ENCODE results near the gene FOXP1. TPM values are rescaled to one million over a fixed set of nuclear protein-coding genes. Genes with fewer than 3 reads are reported as not detected.

Gene FOXP1
- total RNA-seq, 1 experiment from 2014 or later = 58.4 TPM

DNA sequence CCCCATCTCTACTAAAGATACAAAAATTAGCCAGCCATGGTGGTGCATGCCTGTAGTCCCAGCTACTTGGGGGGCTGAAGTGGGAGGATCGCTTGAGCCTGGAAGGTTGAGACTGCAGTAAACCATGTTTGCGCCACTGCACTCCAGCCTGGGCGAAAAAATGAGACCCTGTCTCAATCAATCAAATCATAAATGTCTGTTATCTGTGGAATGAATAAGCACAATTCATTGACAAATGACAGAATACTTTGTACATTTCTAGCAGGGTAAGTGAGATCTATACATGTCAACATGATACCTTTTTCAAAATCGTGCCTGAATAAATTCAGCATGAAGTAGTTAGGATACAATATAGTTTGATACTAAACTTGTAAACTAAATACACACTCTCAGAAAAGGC, 181.2 kb downstream of the FOXP1 start:
- H3K27ac ChIP-seq (ENCODE audit: low read depth, low read length, poor library complexity, severe bottlenecking) = no peak overlapping the region
- H3K27me3 ChIP-seq (replicated peaks; ENCODE audit: insufficient read depth, low read depth, low read length, poor library complexity) = no peaks in the 10 kb centered on the region
- DNase-seq (ENCODE audit: low spot score) = no peak
- H3K36me3 ChIP-seq (ENCODE audit: insufficient read depth, low read length, poor library complexity, severe bottlenecking) = no peaks in the 10 kb centered on the region
- H3K4me3 ChIP-seq (ENCODE audit: low read depth, low read length, poor library complexity, severe bottlenecking) = no peak overlapping the region
- H3K4me1 ChIP-seq (ENCODE audit: insufficient read depth, low read length, poor library complexity, severe bottlenecking) = peaks cover 15% of the 10 kb centered on the region
- ChIA-PET CTCF (no interaction called here), POLR2A (ENCODE audit: low non-redundant PET) (no interaction called here)
- H3K9me3 ChIP-seq (ENCODE audit: low read depth, low read length, poor library complexity, severe bottlenecking) = no peaks in the 10 kb centered on the region
- TF ChIP-seq, protein P1, sequence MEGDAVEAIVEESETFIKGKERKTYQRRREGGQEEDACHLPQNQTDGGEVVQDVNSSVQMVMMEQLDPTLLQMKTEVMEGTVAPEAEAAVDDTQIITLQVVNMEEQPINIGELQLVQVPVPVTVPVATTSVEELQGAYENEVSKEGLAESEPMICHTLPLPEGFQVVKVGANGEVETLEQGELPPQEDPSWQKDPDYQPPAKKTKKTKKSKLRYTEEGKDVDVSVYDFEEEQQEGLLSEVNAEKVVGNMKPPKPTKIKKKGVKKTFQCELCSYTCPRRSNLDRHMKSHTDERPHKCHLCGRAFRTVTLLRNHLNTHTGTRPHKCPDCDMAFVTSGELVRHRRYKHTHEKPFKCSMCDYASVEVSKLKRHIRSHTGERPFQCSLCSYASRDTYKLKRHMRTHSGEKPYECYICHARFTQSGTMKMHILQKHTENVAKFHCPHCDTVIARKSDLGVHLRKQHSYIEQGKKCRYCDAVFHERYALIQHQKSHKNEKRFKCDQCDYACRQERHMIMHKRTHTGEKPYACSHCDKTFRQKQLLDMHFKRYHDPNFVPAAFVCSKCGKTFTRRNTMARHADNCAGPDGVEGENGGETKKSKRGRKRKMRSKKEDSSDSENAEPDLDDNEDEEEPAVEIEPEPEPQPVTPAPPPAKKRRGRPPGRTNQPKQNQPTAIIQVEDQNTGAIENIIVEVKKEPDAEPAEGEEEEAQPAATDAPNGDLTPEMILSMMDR (conservative IDR thresholded peaks at IDR 0.05; ENCODE audit: low read depth, low read length) = no peak
- TF ChIP-seq EZH2 (IDR thresholded peaks at IDR 0.05; ENCODE audit: borderline replicate concordance, low read depth, low read length, poor library complexity, severe bottlenecking) = no peak
- intact Hi-C loops (cut with micrococcal nuclease; ENCODE audit: unreplicated experiment) = no loop called here
- BruUV-seq (replicated peaks) = no TSS peak

DNA sequence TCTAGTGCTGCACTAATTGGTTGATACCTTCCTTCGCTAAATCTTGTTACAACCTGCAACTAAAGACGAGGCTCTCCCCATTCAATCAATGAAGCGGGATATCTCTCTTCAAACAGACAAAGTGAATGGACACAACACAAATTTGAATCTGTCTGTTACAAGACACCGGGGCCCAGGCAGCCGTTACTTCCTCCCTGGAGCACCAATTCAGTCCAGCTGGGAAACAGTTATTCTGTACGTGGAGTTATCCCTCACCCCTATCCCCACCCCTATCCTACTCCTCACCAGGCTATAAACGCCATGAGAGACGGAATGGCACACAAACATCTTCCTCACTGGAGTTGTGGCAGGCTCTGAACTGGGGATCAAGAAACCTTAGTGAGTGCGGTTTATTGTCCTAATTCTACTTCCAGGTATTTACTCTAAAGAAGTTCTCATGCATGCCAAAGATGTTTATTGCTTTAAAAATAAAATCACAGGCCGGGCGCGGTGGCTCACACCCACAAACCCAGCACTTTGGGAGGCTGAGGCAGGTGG, 181.8 kb downstream of the FOXP1 start:
- TF ChIP-seq, protein P1 (conservative IDR thresholded peaks at IDR 0.05; ENCODE audit: low read depth, low read length) = no peak
- TF ChIP-seq EZH2 (IDR thresholded peaks at IDR 0.05; ENCODE audit: borderline replicate concordance, low read depth, low read length, poor library complexity, severe bottlenecking) = no peak
- POLR2A ChIA-PET (ENCODE audit: low non-redundant PET) = no interaction called here
- H3K9me3 ChIP-seq (ENCODE audit: low read depth, low read length, poor library complexity, severe bottlenecking) = no peaks in the 10 kb centered on the region
- H3K27me3 ChIP-seq (replicated peaks; ENCODE audit: insufficient read depth, low read depth, low read length, poor library complexity) = no peaks in the 10 kb centered on the region
- H3K36me3 ChIP-seq (ENCODE audit: insufficient read depth, low read length, poor library complexity, severe bottlenecking) = no peaks in the 10 kb centered on the region
- CTCF ChIA-PET = no interaction called here
- BruUV-seq (replicated peaks) = no TSS peak
- no peak overlapping the region for H3K4me3 ChIP-seq (ENCODE audit: low read depth, low read length, poor library complexity, severe bottlenecking)
- no peak for DNase-seq (ENCODE audit: low spot score)
- peaks cover 15% of the 10 kb centered on the region for H3K4me1 ChIP-seq (ENCODE audit: insufficient read depth, low read length, poor library complexity, severe bottlenecking)
- intact Hi-C loops (cut with micrococcal nuclease; ENCODE audit: unreplicated experiment) = no loop called here
- H3K27ac ChIP-seq (ENCODE audit: low read depth, low read length, poor library complexity, severe bottlenecking) = no peak overlapping the region

DNA sequence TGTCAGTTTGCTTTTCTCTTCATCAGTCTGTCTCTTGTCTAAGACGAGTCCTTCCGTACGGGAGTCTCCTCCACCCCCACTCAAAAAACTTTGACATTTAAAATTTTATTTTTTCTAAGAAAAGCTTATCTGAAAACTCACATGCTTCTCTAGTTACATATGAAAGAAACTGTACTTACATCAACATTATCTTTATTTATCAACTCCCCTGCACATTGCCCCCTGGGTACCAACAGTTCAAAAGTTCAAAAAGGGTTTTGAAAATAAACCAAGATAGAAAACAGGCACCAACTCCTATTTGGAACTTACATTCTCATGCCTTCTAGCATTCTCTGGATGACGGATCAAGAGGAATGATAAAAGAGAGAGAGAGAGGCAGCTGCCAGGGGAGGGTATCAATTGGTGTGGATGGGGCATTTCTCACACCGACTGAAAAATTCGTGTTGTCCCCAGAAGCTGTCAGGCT, 182.5 kb downstream of the FOXP1 start:
- H3K4me3 ChIP-seq (ENCODE audit: low read depth, low read length, poor library complexity, severe bottlenecking) = no peak overlapping the region
- no peak overlapping the region for H3K27ac ChIP-seq (ENCODE audit: low read depth, low read length, poor library complexity, severe bottlenecking)
- ChIA-PET CTCF (no interaction called here), POLR2A (ENCODE audit: low non-redundant PET) (interaction anchor here (0.7 kb wide), 1 partner anchor 1113 kb away, joined by 4 read pairs; no protein-coding TSS in a partner anchor)
- DNase-seq (ENCODE audit: low spot score) = no peak
- no peaks in the 10 kb centered on the region for H3K9me3 ChIP-seq (ENCODE audit: low read depth, low read length, poor library complexity, severe bottlenecking)
- intact Hi-C loops (cut with micrococcal nuclease; ENCODE audit: unreplicated experiment) = no loop called here
- no peaks in the 10 kb centered on the region for H3K36me3 ChIP-seq (ENCODE audit: insufficient read depth, low read length, poor library complexity, severe bottlenecking)
- no peaks in the 10 kb centered on the region for H3K27me3 ChIP-seq (replicated peaks; ENCODE audit: insufficient read depth, low read depth, low read length, poor library complexity)
- TF ChIP-seq, protein P1 (conservative IDR thresholded peaks at IDR 0.05; ENCODE audit: low read depth, low read length) = no peak
- no peak for TF ChIP-seq EZH2 (IDR thresholded peaks at IDR 0.05; ENCODE audit: borderline replicate concordance, low read depth, low read length, poor library complexity, severe bottlenecking)
- no TSS peak for BruUV-seq (replicated peaks)
- peaks cover 20% of the 10 kb centered on the region for H3K4me1 ChIP-seq (ENCODE audit: insufficient read depth, low read length, poor library complexity, severe bottlenecking)
